ENCODE results near the gene RABL6. TPM values are rescaled to one million over a fixed set of nuclear protein-coding genes. Genes with fewer than 3 reads are reported as not detected.
A peak's percentile ranks its signal among the peaks of the same experiment; 100 is the strongest.

The RABL6 gene
- polyA plus RNA-seq, 4 donors, result 39.9 to 78.9 (median 60.1) TPM

- no peak for DNase-seq (ENCODE audit: low read depth in 4 of 4, low spot score in 3 of 4)
Observed at GRCh38 chr9:136844761-136845464, 37.2 kb downstream of the RABL6 start.

GRCh38 chr9:136845465-136846260 lies 37.9 kb downstream of the RABL6 start:
- DNase-seq (ENCODE audit: low read depth in 4 of 4, low spot score in 3 of 4), result no peak

- no peak for DNase-seq (ENCODE audit: low read depth in 4 of 4, low spot score in 3 of 4)
Observed at GRCh38 chr9:136846376-136847087, 38.8 kb downstream of the RABL6 start.

GRCh38 chr9:136847088-136847825 lies 39.5 kb downstream of the RABL6 start:
- no peak for DNase-seq (ENCODE audit: low read depth in 4 of 4, low spot score in 3 of 4)

- peak in 1 of 4 donors; percentile 35 for DNase-seq (ENCODE audit: low read depth in 4 of 4, low spot score in 3 of 4)
Observed at GRCh38 chr9:136847826-136848392, 40.2 kb downstream of the RABL6 start.

- no peak for DNase-seq (ENCODE audit: low read depth in 4 of 4, low spot score in 3 of 4)
Observed at GRCh38 chr9:136848393-136849037, 40.8 kb downstream of the RABL6 start.

- DNase-seq (ENCODE audit: low read depth in 4 of 4, low spot score in 3 of 4), result peak; percentile 96 to 98 (median 96)
Observed at GRCh38 chr9:136849038-136849959, 41.6 kb downstream of the RABL6 start, which contains the start of gene PHPT1. Gene PHPT1, plus strand, starts transcription at chr9:136849409. Its CDS starts 22 bp downstream, at chr9:136849431.

- no peak for DNase-seq (ENCODE audit: low read depth in 4 of 4, low spot score in 3 of 4)
Observed at GRCh38 chr9:136849960-136850865, 42.5 kb downstream of the RABL6 start.

GRCh38 chr9:136850866-136851775 lies 43.4 kb downstream of the RABL6 start:
- no peak for DNase-seq (ENCODE audit: low read depth in 4 of 4, low spot score in 3 of 4)

- DNase-seq (ENCODE audit: low read depth in 4 of 4, low spot score in 3 of 4), result no peak
Observed at GRCh38 chr9:136851941-136852663, 44.4 kb downstream of the RABL6 start, which contains the start of gene MAMDC4. Gene MAMDC4, plus strand, starts transcription at chr9:136852346. Its CDS starts 71 bp downstream, at chr9:136852417.

- DNase-seq (ENCODE audit: low read depth in 4 of 4, low spot score in 3 of 4), result no peak
Observed at GRCh38 chr9:136852664-136853595, 45.2 kb downstream of the RABL6 start.

GRCh38 chr9:136853596-136854112 lies 45.9 kb downstream of the RABL6 start:
- DNase-seq (ENCODE audit: low read depth in 4 of 4, low spot score in 3 of 4), result no peak

GRCh38 chr9:136854113-136854841 lies 46.5 kb downstream of the RABL6 start:
- DNase-seq (ENCODE audit: low read depth in 4 of 4, low spot score in 3 of 4), result no peak
